Heart left ventricle (tissue), 16 donors: Measurements from ENCODE around the gene HRH3. TPM values are rescaled to one million over a fixed set of nuclear protein-coding genes. Genes with fewer than 3 reads are reported as not detected.

Experiments used
- ATAC-seq, 4 donors: fragments of 200-7000 bp; cut with Tn5 transposase; one replicate each; pipeline ENCODE4 v1.9.1; 2020 to 2022; ENCODE audit warnings: moderate library complexity in 4 of 4, mild to moderate bottlenecking in 3 of 4, moderate number of reproducible peaks in 1 of 4
- DNase-seq, 5 donors: peaks; one replicate each; pipeline ENCODE4 v3.0.0-alpha.2; 2020
- H3K27ac ChIP-seq, 12 donors: fragments of 200-600 bp; sonication (generic) in 4 of 12; one replicate each; pipeline versions ENCODE4 v1.5.0 to v1.8.0; 2016 to 2022; ENCODE audit warnings: mild to moderate bottlenecking in 2 of 12
- H3K27me3 ChIP-seq, 9 donors: fragments of 200-600 bp; sonication (generic) in 2 of 9; one replicate each; pipeline versions ENCODE4 v1.5.1 to v1.8.0; 2016 to 2022; ENCODE audit warnings: mild to moderate bottlenecking in 3 of 9
- H3K36me3 ChIP-seq, 9 donors: fragments of 200-600 bp; sonication (generic) in 2 of 9; one replicate each; pipeline versions ENCODE4 v1.5.0 to v1.8.0; 2018 to 2022; ENCODE audit warnings: mild to moderate bottlenecking in 2 of 9
- H3K4me1 ChIP-seq, 12 donors: fragments of 200-600 bp; sonication (generic) in 4 of 12; one replicate each; pipeline versions ENCODE4 v1.5.0 to v1.8.0; 2016 to 2022; ENCODE audit warnings: mild to moderate bottlenecking in 3 of 12
- H3K4me3 ChIP-seq, 12 donors: fragments of 200-600 bp; sonication (generic) in 4 of 12; one replicate each; pipeline versions ENCODE4 v1.5.0 to v1.8.0; 2017 to 2022; ENCODE audit warnings: mild to moderate bottlenecking in 9 of 12, moderate library complexity in 4 of 12
- H3K9me3 ChIP-seq, 12 donors: fragments of 200-600 bp; sonication (generic) in 4 of 12; one replicate each; pipeline versions ENCODE4 v1.5.0 to v1.8.0; 2016 to 2022; ENCODE audit warnings: mild to moderate bottlenecking in 1 of 12
- POLR2A ChIP-seq, 2 donors: fragments of 450-650 bp; IDR thresholded peaks; one replicate each; pipeline ENCODE4 v1.6.1; 2017; ENCODE audit warnings: antibody characterized with exemption in 2 of 2, mild to moderate bottlenecking in 2 of 2, moderate library complexity in 2 of 2
- WGBS, 4 donors: extraction: QIAGEN DNeasy Blood & Tissue Kit in 2 of 4; methylation state at CpG; one replicate each; pipeline versions ENCODE4 v1.1.5 to v1.1.7; 2013 to 2018; 5-methylcytosine and 5-hydroxymethylcytosine counted together
- intact Hi-C, 10 donors: fragments of 100-400 bp; cut with DNase I; formaldehyde crosslinking; loops; one replicate each; pipeline versions ENCODE4 v1.11.1 to v1.14.2; 2022
- polyA plus RNA-seq, 2 donors: library from polyadenylated mRNA; stranded (reverse); fragments of 200-250 nt; gene quantifications; one replicate each; pipeline ENCODE4 v1.2.3, GENCODE V29; 2013
- total RNA-seq, 9 donors: library from RNA; depleted of rRNA in 2 of 9; stranded (reverse); fragments of >200 nt in 2 of 9; fragmentation: NEBNext Ultra II Directional in 3 of 9; extraction: Animal tissue kit (Norgen Biotek cat#: 25700) in 3 of 9; gene quantifications; one replicate each; pipeline versions ENCODE4 v1.1.0 to v1.2.4, GENCODE V29; 2016 to 2023
- TF ChIP-seq, protein P1 (sequence below), 12 donors: fragments of 200-600 bp; sonication (generic) in 4 of 12; IDR thresholded peaks; one replicate each; pipeline versions ENCODE4 v1.5.0 to v1.8.0; 2018 to 2022; ENCODE audit warnings: antibody characterized with exemption in 12 of 12, mild to moderate bottlenecking in 5 of 12
- donor health status: ischemic (EF 13 %, LVEDD 7.1; RV severe dilation, severe dysfunction).
- donor health status: healthy with polysubstance abuse.
- donor health status: DM: no; HTN: yes; CAD: no.
- donor health status: DM: no; HTN: no; CAD: no.
- donor health status: ischemic (EF 25% LVEDD 6.9; RV normal size, moderate dysfunction).
- donor health status: ischemic (EF 25% LVEDD 5.7; RV mildly dilated, moderate dysfunction).
- donor health status: healthy.
- donor health status: DM: yes; HTN: yes; CAD: no.
- donor health status: ischemic (EF 35%, LVEDD 5.7; RV mildly dilated, moderate dysfunction).
- donor health status: nonischemic (EF 11% LVEDD 7.7; RV severe dilation, severe dysfunction).
- donor health status: DM: yes; HTN: yes; CAD: no.
- donor health status: PGD.
- donor health status: ischemic (EF 29% LVEDD 5.4; RV normal size, mild dysfunction).
- donor health status: nonischemic (EF 23%, LVEDD 6.1; RV moderate dilation, normal function).

The HRH3 gene
- total and polyA plus RNA-seq, 11 donors, result not detected

DNA sequence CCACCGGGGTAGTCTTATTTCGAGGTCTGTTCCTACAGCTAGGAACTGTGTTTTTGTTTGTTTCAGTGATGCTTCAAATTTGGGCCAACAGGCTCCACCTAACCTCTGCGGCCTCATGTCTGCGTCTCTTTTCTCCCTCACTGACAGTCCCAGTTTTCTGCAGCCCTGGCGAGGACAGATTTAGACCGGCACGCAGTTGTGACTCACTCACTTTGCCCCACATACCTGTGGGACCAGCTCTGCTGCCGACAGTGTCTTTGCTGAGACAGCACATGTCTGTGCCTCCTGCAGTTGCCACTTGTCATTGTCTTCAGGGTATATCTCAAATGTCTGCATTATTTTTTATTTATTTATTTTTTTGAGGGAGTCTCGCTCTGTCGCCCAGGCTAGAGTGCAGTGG, 47.5 kb upstream of the HRH3 start:
- H3K36me3 ChIP-seq, result peaks cover 0 to 82% (median 60%) of the 10 kb centered on the region in 9 donors
- peak overlapping the region in 5 of 12 donors; percentile 3 to 73 (median 41) for H3K27ac ChIP-seq
- peak in 4 of 5 donors; percentile 43 to 85 (median 61) for DNase-seq
- H3K4me3 ChIP-seq, result no peak overlapping the region
- 55 to 74% (median 69%) methylated on average over 10 of the region's 10 CpGs for WGBS, 4 donors
- TF ChIP-seq POLR2A (IDR thresholded peaks at IDR 0.05), result no peak
- TF ChIP-seq, protein P1, sequence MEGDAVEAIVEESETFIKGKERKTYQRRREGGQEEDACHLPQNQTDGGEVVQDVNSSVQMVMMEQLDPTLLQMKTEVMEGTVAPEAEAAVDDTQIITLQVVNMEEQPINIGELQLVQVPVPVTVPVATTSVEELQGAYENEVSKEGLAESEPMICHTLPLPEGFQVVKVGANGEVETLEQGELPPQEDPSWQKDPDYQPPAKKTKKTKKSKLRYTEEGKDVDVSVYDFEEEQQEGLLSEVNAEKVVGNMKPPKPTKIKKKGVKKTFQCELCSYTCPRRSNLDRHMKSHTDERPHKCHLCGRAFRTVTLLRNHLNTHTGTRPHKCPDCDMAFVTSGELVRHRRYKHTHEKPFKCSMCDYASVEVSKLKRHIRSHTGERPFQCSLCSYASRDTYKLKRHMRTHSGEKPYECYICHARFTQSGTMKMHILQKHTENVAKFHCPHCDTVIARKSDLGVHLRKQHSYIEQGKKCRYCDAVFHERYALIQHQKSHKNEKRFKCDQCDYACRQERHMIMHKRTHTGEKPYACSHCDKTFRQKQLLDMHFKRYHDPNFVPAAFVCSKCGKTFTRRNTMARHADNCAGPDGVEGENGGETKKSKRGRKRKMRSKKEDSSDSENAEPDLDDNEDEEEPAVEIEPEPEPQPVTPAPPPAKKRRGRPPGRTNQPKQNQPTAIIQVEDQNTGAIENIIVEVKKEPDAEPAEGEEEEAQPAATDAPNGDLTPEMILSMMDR (IDR thresholded peaks at IDR 0.05), result no peak
- peaks cover 0 to 8% (median 0%) of the 10 kb centered on the region in 12 donors for H3K9me3 ChIP-seq
- H3K4me1 ChIP-seq, result peaks cover 0 to 14% (median 2%) of the 10 kb centered on the region in 12 donors
- no peaks in the 10 kb centered on the region for H3K27me3 ChIP-seq
- peak; percentile 84 to 93 (median 91) for ATAC-seq
- intact Hi-C loops, result no loop called here

GRCh38 chr20:62266851-62267250, 46.8 kb upstream of the HRH3 start:
- H3K36me3 ChIP-seq, result peaks cover 0 to 82% (median 60%) of the 10 kb centered on the region in 9 donors
- 93 to 97% (median 97%) methylated on average over 13 of the region's 13 CpGs for WGBS, 4 donors
- H3K27ac ChIP-seq, result peak overlapping the region in 4 of 12 donors; percentile 3 to 73 (median 56)

GRCh38 chr20:62266340-62266739, 46.3 kb upstream of the HRH3 start:
- intact Hi-C loops, result no loop called here

More at GRCh38 chr20:62266851-62267250, 46.8 kb upstream of the HRH3 start:
- Histone ChIP-seq H3K27me3 (no peaks in the 10 kb centered on the region), H3K9me3 (peaks cover 0 to 8% (median 0%) of the 10 kb centered on the region in 12 donors), H3K4me3 (no peak overlapping the region), H3K4me1 (peaks cover 0 to 14% (median 2%) of the 10 kb centered on the region in 12 donors)
- intact Hi-C loops, result no loop called here
- DNase-seq, result no peak
- ATAC-seq, result no peak
- TF ChIP-seq, protein P1 (IDR thresholded peaks at IDR 0.05), result no peak
- TF ChIP-seq POLR2A (IDR thresholded peaks at IDR 0.05), result no peak

GRCh38 chr20:62265365-62265764, 45.3 kb upstream of the HRH3 start:
- Histone ChIP-seq H3K4me1 (peaks cover 0 to 14% (median 2%) of the 10 kb centered on the region in 12 donors), H3K27me3 (no peaks in the 10 kb centered on the region), H3K27ac (no peak overlapping the region), H3K9me3 (peaks cover 0 to 8% (median 0%) of the 10 kb centered on the region in 12 donors), H3K36me3 (peaks cover 0 to 92% (median 75%) of the 10 kb centered on the region in 9 donors), H3K4me3 (no peak overlapping the region)
- intact Hi-C loops, result no loop called here
- ATAC-seq (no peak), DNase-seq (no peak)
- WGBS, 4 donors, result 94 to 99% (median 94%) methylated on average over 1 of the region's 1 CpG
- TF ChIP-seq, protein P1 (IDR thresholded peaks at IDR 0.05), result no peak
- no peak for TF ChIP-seq POLR2A (IDR thresholded peaks at IDR 0.05)

More at GRCh38 chr20:62266340-62266739, 46.3 kb upstream of the HRH3 start:
- peaks cover 0 to 14% (median 2%) of the 10 kb centered on the region in 12 donors for H3K4me1 ChIP-seq
- no peak overlapping the region for H3K27ac ChIP-seq
- DNase-seq, result no peak
- peaks cover 0 to 83% (median 65%) of the 10 kb centered on the region in 9 donors for H3K36me3 ChIP-seq
- TF ChIP-seq POLR2A (IDR thresholded peaks at IDR 0.05), result no peak
- no peak overlapping the region for H3K4me3 ChIP-seq
- no peak for ATAC-seq
- 92 to 95% (median 94%) methylated on average over 10 of the region's 10 CpGs for WGBS, 4 donors
- H3K27me3 ChIP-seq, result no peaks in the 10 kb centered on the region
- peaks cover 0 to 8% (median 0%) of the 10 kb centered on the region in 12 donors for H3K9me3 ChIP-seq
